ENCODE data around the gene DGCR8. TPM values are rescaled to one million over a fixed set of nuclear protein-coding genes. Genes with fewer than 3 reads are reported as not detected.

DGCR8 gene
- 18.5 to 23.0 TPM (median 19.8 TPM) in 5 replicates for total RNA-seq (2022; extraction: Qiagen RNA extraction)

GRCh38 chr22:20079745-20080444 is at the start of gene DGCR8:
TSS of gene DGCR8 (plus strand) at chr22:20080241. CDS start at chr22:20085964, 5,723 bp downstream.

GRCh38 chr22:20115691-20116375 is 35.8 kb downstream of the DGCR8 start, which contains the start of gene RANBP1:
TSS of gene RANBP1 (plus strand) at chr22:20116104. CDS start at chr22:20116185, 81 bp downstream.

DNA sequence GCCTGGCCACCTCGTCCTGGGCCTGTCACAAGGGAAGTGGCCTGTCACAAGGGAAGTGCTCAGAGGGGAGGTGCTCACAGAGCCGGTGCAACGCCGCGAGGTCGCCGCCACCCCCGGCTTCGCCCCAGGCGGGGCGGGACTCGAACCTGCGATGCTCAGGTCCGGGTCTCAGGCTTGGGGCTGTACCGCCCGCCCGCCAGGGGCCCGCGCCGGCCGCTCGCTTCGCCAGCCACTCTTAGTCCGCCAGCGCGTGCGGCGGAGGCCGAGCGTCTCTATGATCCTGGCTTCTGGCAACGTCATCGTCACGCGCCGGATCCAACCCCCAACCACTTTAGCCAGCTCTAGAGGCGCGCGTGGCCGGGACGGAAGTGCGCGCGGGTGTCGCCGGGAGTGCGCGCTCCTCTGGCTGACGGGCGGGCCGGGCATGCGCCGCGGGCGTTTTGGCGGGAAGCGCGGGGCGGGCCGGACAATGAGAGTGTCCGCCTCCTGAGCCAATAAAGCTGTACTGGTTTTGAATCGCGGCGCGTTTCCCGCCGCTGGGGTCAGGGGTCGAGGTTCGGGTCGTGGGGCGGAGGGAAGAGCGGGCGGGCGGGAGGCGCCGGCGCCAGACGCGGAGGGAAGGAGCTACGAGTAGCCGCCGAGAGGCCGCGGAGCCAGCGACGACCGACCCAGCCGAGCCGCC is 37.1 kb downstream of the DGCR8 start, which contains the start of gene TRMT2A:
TRMT2A (minus strand) TSS at position 276 of the 682 bp plus-strand sequence. CDS start 320 bp downstream, outside the sequence.

DNA sequence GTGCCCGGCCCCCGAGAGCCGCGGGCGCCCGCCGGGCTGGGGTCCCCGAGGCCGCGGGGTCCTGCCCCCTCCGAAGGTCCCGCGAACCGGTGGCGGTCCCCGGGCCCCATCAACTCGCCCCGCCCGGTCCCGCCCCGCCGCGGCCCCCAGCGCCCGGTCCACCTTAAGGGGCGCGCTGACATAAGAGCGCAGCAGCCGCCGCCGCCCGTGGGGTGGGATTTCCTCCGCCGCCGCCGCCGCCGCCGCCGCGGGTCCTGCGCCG is 51.5 kb downstream of the DGCR8 start, which contains the start of gene ZDHHC8:
ZDHHC8 (plus strand) TSS at position 208 of the 262 bp plus-strand sequence. CDS start 144 bp downstream, outside the sequence.

GRCh38 chr22:20150381-20151275 is 70.6 kb downstream of the DGCR8 start, which contains the start of gene CCDC188:
TSS of gene CCDC188 (minus strand) at chr22:20151055. CDS start at chr22:20150986, 69 bp downstream.

Other genes with a start within 250 kb of the DGCR8 start
- 16.5 to 20.5 TPM (median 17.5 TPM) in 5 replicates for gene GNB1L, start 225.4 kb upstream of the DGCR8 start, total RNA-seq (2022; extraction: Qiagen RNA extraction)
- gene RTL10, start 225.4 kb upstream of the DGCR8 start, total RNA-seq (2022; extraction: Qiagen RNA extraction) = 7.1 to 10.1 TPM (median 9.4 TPM) in 5 replicates
- 124 to 164 TPM (median 153 TPM) in 5 replicates for gene COMT, start 138.5 kb upstream of the DGCR8 start, total RNA-seq (2022; extraction: Qiagen RNA extraction)
- 29.0 to 42.1 TPM (median 36.8 TPM) in 5 replicates for gene TXNRD2, start 138.4 kb upstream of the DGCR8 start, total RNA-seq (2022; extraction: Qiagen RNA extraction)
- 1.9 to 2.7 TPM (median 2.2 TPM) in 5 replicates for gene ARVCF, start 63.4 kb upstream of the DGCR8 start, total RNA-seq (2022; extraction: Qiagen RNA extraction)
- gene TANGO2, start 59.1 kb upstream of the DGCR8 start, total RNA-seq (2022; extraction: Qiagen RNA extraction) = 12.9 to 15.7 TPM (median 14.6 TPM) in 5 replicates
- 237 to 302 TPM (median 285 TPM) in 5 replicates for gene RANBP1, start 35.9 kb downstream of the DGCR8 start, total RNA-seq (2022; extraction: Qiagen RNA extraction)
- 20.7 to 25.6 TPM (median 24.0 TPM) in 5 replicates for gene TRMT2A, start 37.0 kb downstream of the DGCR8 start, total RNA-seq (2022; extraction: Qiagen RNA extraction)
- 28.3 to 39.5 TPM (median 34.2 TPM) in 5 replicates for gene ZDHHC8, start 51.6 kb downstream of the DGCR8 start, total RNA-seq (2022; extraction: Qiagen RNA extraction)
- gene CCDC188, start 70.8 kb downstream of the DGCR8 start, total RNA-seq (2022; extraction: Qiagen RNA extraction) = not detected in 5 replicates
- 8.0 to 14.9 TPM (median 12.4 TPM) in 5 replicates for gene RTN4R, start 188.1 kb downstream of the DGCR8 start, total RNA-seq (2022; extraction: Qiagen RNA extraction)
- gene DGCR6L, start 239.8 kb downstream of the DGCR8 start, total RNA-seq (2022; extraction: Qiagen RNA extraction) = 30.0 to 44.6 TPM (median 42.0 TPM) in 5 replicates